Measurements from ENCODE around the gene CCDC127. TPM values are rescaled to one million over a fixed set of nuclear protein-coding genes. Genes with fewer than 3 reads are reported as not detected.
A peak's percentile ranks its signal among the peaks of the same experiment; 100 is the strongest.
"Not testable (repeated sequence)": the region's sequence is repeated elsewhere in the genome, so short reads cannot be mapped to it uniquely, and the experiment has no call there.

The CCDC127 gene
- total RNA-seq, 2 experiments from 2014 or later, result 8.0 to 8.7 TPM

GRCh38 chr5:227375-227774, 9.4 kb upstream of the CCDC127 start:
- CTCF ChIA-PET, result interaction anchor here (0.7 kb wide), 1 partner anchor 17 kb away, joined by 3 read pairs; no protein-coding TSS in a partner anchor
- DNase-seq, H3K4me3 Mint-ChIP-seq, H3K27me3 Mint-ChIP-seq, H3K9me3 Mint-ChIP-seq, POLR2A ChIA-PET, H3K27ac Mint-ChIP-seq: not testable (repeated sequence)
- peaks cover 13% of the 10 kb centered on the region for H3K4me1 Mint-ChIP-seq
- peaks cover 61% of the 10 kb centered on the region for H3K36me3 Mint-ChIP-seq (ENCODE audit: low read depth)

GRCh38 chr5:225334-225733, 7.4 kb upstream of the CCDC127 start:
- H3K4me1 Mint-ChIP-seq, result peaks cover 30% of the 10 kb centered on the region
- no peaks in the 10 kb centered on the region for H3K27me3 Mint-ChIP-seq
- ChIA-PET CTCF (no interaction called here), POLR2A (no interaction called here)
- H3K36me3 Mint-ChIP-seq (ENCODE audit: low read depth), result peaks cover 56% of the 10 kb centered on the region
- no peak overlapping the region for H3K27ac Mint-ChIP-seq
- DNase-seq, result no peak
- H3K4me3 Mint-ChIP-seq, result no peak overlapping the region
- H3K9me3 Mint-ChIP-seq, result no peaks in the 10 kb centered on the region

GRCh38 chr5:223791-224190, 5.8 kb upstream of the CCDC127 start:
- no peak for DNase-seq
- no peak overlapping the region for H3K4me3 Mint-ChIP-seq
- POLR2A ChIA-PET, result no interaction called here
- H3K4me1 Mint-ChIP-seq, result peaks cover 31% of the 10 kb centered on the region
- CTCF ChIA-PET, result no interaction called here
- H3K36me3 Mint-ChIP-seq (ENCODE audit: low read depth), result peaks cover 52% of the 10 kb centered on the region
- no peak overlapping the region for H3K27ac Mint-ChIP-seq
- H3K9me3 Mint-ChIP-seq, result no peaks in the 10 kb centered on the region
- H3K27me3 Mint-ChIP-seq, result no peaks in the 10 kb centered on the region

- Mint-ChIP-seq H3K36me3 (ENCODE audit: low read depth) (peaks cover 48% of the 10 kb centered on the region), H3K27ac (peak overlapping the region; percentile 68), H3K4me1 (peaks cover 31% of the 10 kb centered on the region)
- DNase-seq, H3K4me3 Mint-ChIP-seq, H3K9me3 Mint-ChIP-seq, POLR2A ChIA-PET, CTCF ChIA-PET, H3K27me3 Mint-ChIP-seq: not testable (repeated sequence)
Observed at GRCh38 chr5:222951-223715, 5.2 kb upstream of the CCDC127 start.

- Mint-ChIP-seq H3K4me1 (peaks cover 49% of the 10 kb centered on the region), H3K36me3 (ENCODE audit: low read depth) (peaks cover 39% of the 10 kb centered on the region), H3K27me3 (no peaks in the 10 kb centered on the region), H3K9me3 (no peaks in the 10 kb centered on the region), H3K27ac (peak overlapping the region; percentile 95), H3K4me3 (peak overlapping the region; percentile 96)
- POLR2A ChIA-PET, result interaction anchor here (0.6 kb wide), 1 partner anchor 201 kb away, joined by 3 read pairs; no protein-coding TSS in a partner anchor
- peak; percentile 38 for DNase-seq
- CTCF ChIA-PET, result interaction anchor here (0.6 to 0.7 kb wide), 2 partner anchors 15 to 397 kb away, joined by 3 to 4 read pairs; no protein-coding TSS in a partner anchor
Observed at GRCh38 chr5:219991-220390, 2.0 kb upstream of the CCDC127 start.

- ChIA-PET POLR2A (interaction anchor here (0.6 kb wide), 1 partner anchor 201 kb away, joined by 3 read pairs; no protein-coding TSS in a partner anchor), CTCF (no interaction called here)
- peak overlapping the region; percentile 96 for H3K4me3 Mint-ChIP-seq
- peaks cover 38% of the 10 kb centered on the region for H3K36me3 Mint-ChIP-seq (ENCODE audit: low read depth)
- peak overlapping the region; percentile 95 for H3K27ac Mint-ChIP-seq
- H3K9me3 Mint-ChIP-seq, result no peaks in the 10 kb centered on the region
- no peaks in the 10 kb centered on the region for H3K27me3 Mint-ChIP-seq
- peak; percentile 37 for DNase-seq
- peaks cover 52% of the 10 kb centered on the region for H3K4me1 Mint-ChIP-seq
Observed at GRCh38 chr5:219460-219863, 1.5 kb upstream of the CCDC127 start.

GRCh38 chr5:218457-219291, 721 bp upstream of the CCDC127 start:
- CTCF ChIA-PET, result interaction anchor here (0.6 to 1.9 kb wide), 3 partner anchors 24 to 52 kb away, joined by 3 to 6 read pairs (median 3); no protein-coding TSS in a partner anchor
- Mint-ChIP-seq H3K9me3 (no peaks in the 10 kb centered on the region), H3K27me3 (no peaks in the 10 kb centered on the region), H3K4me1 (peaks cover 59% of the 10 kb centered on the region), H3K36me3 (ENCODE audit: low read depth) (peaks cover 40% of the 10 kb centered on the region), H3K27ac (peak overlapping the region; percentile 95), H3K4me3 (peak overlapping the region; percentile 96)
- peak; percentile 16 for DNase-seq
- POLR2A ChIA-PET, result no interaction called here

- H3K9me3 Mint-ChIP-seq, CTCF ChIA-PET, H3K27me3 Mint-ChIP-seq, POLR2A ChIA-PET, DNase-seq, H3K27ac Mint-ChIP-seq: not testable (repeated sequence)
- Mint-ChIP-seq H3K4me1 (peaks cover 40% of the 10 kb centered on the region), H3K36me3 (ENCODE audit: low read depth) (peaks cover 33% of the 10 kb centered on the region), H3K4me3 (peak overlapping the region; percentile 14)
Observed at GRCh38 chr5:216076-216475, 1.9 kb downstream of the CCDC127 start.

GRCh38 chr5:215256-215655, 2.7 kb downstream of the CCDC127 start:
- Mint-ChIP-seq H3K27ac (peak overlapping the region; percentile 74), H3K36me3 (ENCODE audit: low read depth) (peaks cover 28% of the 10 kb centered on the region), H3K4me1 (peaks cover 35% of the 10 kb centered on the region), H3K4me3 (peak overlapping the region; percentile 28)
- POLR2A ChIA-PET, H3K27me3 Mint-ChIP-seq, DNase-seq, CTCF ChIA-PET, H3K9me3 Mint-ChIP-seq: not testable (repeated sequence)

- no peaks in the 10 kb centered on the region for H3K27me3 Mint-ChIP-seq
- peaks cover 40% of the 10 kb centered on the region for H3K4me1 Mint-ChIP-seq
- POLR2A ChIA-PET, result no interaction called here
- no peaks in the 10 kb centered on the region for H3K9me3 Mint-ChIP-seq
- no peak for DNase-seq
- peaks cover 26% of the 10 kb centered on the region for H3K36me3 Mint-ChIP-seq (ENCODE audit: low read depth)
- H3K27ac Mint-ChIP-seq, result no peak overlapping the region
- CTCF ChIA-PET, result interaction anchor here (1.2 kb wide), 1 partner anchor 12 kb away, joined by 4 read pairs; no protein-coding TSS in a partner anchor
- H3K4me3 Mint-ChIP-seq, result no peak overlapping the region
Observed at GRCh38 chr5:213803-214395, 4.1 kb downstream of the CCDC127 start.

GRCh38 chr5:208449-209114, 9.4 kb downstream of the CCDC127 start:
- peaks cover 13% of the 10 kb centered on the region for H3K4me1 Mint-ChIP-seq
- POLR2A ChIA-PET, result no interaction called here
- no peak overlapping the region for H3K4me3 Mint-ChIP-seq
- H3K9me3 Mint-ChIP-seq, result no peaks in the 10 kb centered on the region
- H3K27me3 Mint-ChIP-seq, result no peaks in the 10 kb centered on the region
- CTCF ChIA-PET, result interaction anchor here (0.6 to 1.8 kb wide), 3 partner anchors 20 to 1517 kb away, joined by 3 read pairs; no protein-coding TSS in a partner anchor
- H3K27ac Mint-ChIP-seq, result no peak overlapping the region
- H3K36me3 Mint-ChIP-seq (ENCODE audit: low read depth), result peaks cover 16% of the 10 kb centered on the region
- DNase-seq, result no peak

- H3K36me3 Mint-ChIP-seq (ENCODE audit: low read depth), result peaks cover 17% of the 10 kb centered on the region
- POLR2A ChIA-PET, result no interaction called here
- CTCF ChIA-PET, result interaction anchor here (0.9 kb wide), 1 partner anchor 192 kb away, joined by 3 read pairs; no protein-coding TSS in a partner anchor
Observed at GRCh38 chr5:207599-207998, 10.4 kb downstream of the CCDC127 start.

More at GRCh38 chr5:207599-207998, 10.4 kb downstream of the CCDC127 start:
- H3K9me3 Mint-ChIP-seq, result no peaks in the 10 kb centered on the region
- peaks cover 13% of the 10 kb centered on the region for H3K4me1 Mint-ChIP-seq
- no peak for DNase-seq
- peak overlapping the region; percentile 42 for H3K27ac Mint-ChIP-seq
- H3K27me3 Mint-ChIP-seq, result no peaks in the 10 kb centered on the region
- no peak overlapping the region for H3K4me3 Mint-ChIP-seq
